Mucosa of rectum (tissue), 2 donors: ENCODE results near the gene ARHGAP15.

ENCODE experiments used
- H3K27ac ChIP-seq, 2 donors: one replicate each; pipeline ENCODE4 v1.7.0; 2013; ENCODE audit warnings: inconsistent platforms in 2 of 2, low read depth in 2 of 2, low read length in 2 of 2
- H3K27me3 ChIP-seq, 2 donors: one replicate each; pipeline ENCODE4 v1.7.0; 2013; ENCODE audit warnings: low read length in 2 of 2; ENCODE audit not compliant: control insufficient read depth in 2 of 2, insufficient read depth in 2 of 2
- H3K36me3 ChIP-seq, 2 donors: one replicate each; pipeline ENCODE4 v1.7.0; 2013; ENCODE audit warnings: low read length in 2 of 2; ENCODE audit not compliant: control insufficient read depth in 2 of 2, insufficient read depth in 2 of 2
- H3K4me1 ChIP-seq, 2 donors: one replicate each; pipeline ENCODE4 v1.7.0; 2013; ENCODE audit warnings: low read length in 2 of 2, mild to moderate bottlenecking in 1 of 2; ENCODE audit not compliant: control insufficient read depth in 2 of 2, insufficient read depth in 2 of 2
- H3K4me3 ChIP-seq, 2 donors: one replicate each; pipeline ENCODE4 v1.7.0; 2013; ENCODE audit warnings: low read length in 2 of 2
- H3K9ac ChIP-seq, 2 donors: one replicate each; pipeline ENCODE4 v1.7.0; 2013; ENCODE audit warnings: low read length in 2 of 2, low read depth in 1 of 2, mild to moderate bottlenecking in 1 of 2
- H3K9me3 ChIP-seq, 2 donors: one replicate each; pipeline ENCODE4 v1.7.0; 2013; ENCODE audit warnings: low read length in 2 of 2; ENCODE audit not compliant: control insufficient read depth in 2 of 2
- donor health status: healthy.
- donor health status: Normal muscosa, but diverticular disease.

ARHGAP15 gene

GRCh38 chr2:143704451-143705106 lies 575.4 kb downstream of the ARHGAP15 start:
- Histone ChIP-seq H3K27ac (no peak overlapping the region), H3K9ac (no peak overlapping the region), H3K27me3 (no peaks in the 10 kb centered on the region), H3K36me3 (no peaks in the 10 kb centered on the region), H3K4me3 (no peak overlapping the region), H3K9me3 (no peaks in the 10 kb centered on the region), H3K4me1 (no peaks in the 10 kb centered on the region)

DNA sequence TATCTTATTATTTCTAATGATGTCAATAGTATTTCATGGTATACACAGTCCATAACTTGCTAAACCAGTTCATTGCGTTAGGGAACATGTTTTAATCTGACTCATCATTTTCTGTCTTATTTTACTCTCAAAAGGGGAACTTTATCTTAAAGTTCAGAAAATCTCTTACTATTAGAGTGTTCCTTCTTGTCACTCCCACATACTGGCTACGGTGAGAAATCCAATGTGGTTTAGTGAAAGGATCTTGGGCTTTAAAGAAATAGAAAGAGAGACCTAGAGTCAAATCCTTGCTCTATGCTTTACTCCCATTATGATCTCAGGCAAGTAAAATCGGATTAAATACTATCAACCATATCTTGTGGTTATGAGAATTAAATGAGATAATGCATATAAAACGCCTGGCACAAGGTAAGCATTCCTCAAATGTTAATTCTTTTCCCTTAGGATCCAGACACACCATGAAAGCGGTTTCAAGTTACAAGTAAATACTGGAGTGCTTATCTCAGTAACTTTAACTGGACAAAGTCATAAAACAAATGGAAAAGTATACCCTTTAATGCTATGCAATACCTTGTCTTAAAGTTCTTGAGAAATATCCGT lies 576.0 kb downstream of the ARHGAP15 start:
- no peaks in the 10 kb centered on the region for H3K9me3 ChIP-seq
- no peak overlapping the region for H3K9ac ChIP-seq
- no peak overlapping the region for H3K27ac ChIP-seq
- H3K27me3 ChIP-seq, result no peaks in the 10 kb centered on the region
- H3K4me3 ChIP-seq, result no peak overlapping the region
- H3K4me1 ChIP-seq, result no peaks in the 10 kb centered on the region
- no peaks in the 10 kb centered on the region for H3K36me3 ChIP-seq

DNA sequence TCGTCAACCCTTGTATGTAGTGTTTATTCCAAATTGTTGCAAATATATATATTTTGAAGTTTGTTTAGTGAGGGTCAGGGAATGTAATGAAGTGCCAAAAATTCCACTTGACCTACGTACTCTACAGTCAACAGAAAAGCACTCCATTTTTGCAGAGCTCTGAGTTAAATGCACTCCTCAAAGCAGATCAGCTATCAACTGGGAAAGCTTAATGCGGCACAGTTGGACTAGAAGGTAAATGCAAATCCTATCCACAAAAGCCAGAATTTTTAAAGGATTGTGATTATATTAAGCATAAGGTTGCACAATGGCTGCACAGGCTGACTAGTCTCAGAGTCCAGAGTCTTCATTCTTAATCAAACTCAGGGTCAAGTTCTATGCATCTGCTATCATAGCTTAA lies 577.1 kb downstream of the ARHGAP15 start:
- no peaks in the 10 kb centered on the region for H3K36me3 ChIP-seq
- H3K9me3 ChIP-seq, result no peaks in the 10 kb centered on the region
- H3K9ac ChIP-seq, result no peak overlapping the region
- H3K4me1 ChIP-seq, result no peaks in the 10 kb centered on the region
- no peaks in the 10 kb centered on the region for H3K27me3 ChIP-seq
- no peak overlapping the region for H3K4me3 ChIP-seq
- peak overlapping the region in 1 of 2 donors; percentile 17 for H3K27ac ChIP-seq

DNA sequence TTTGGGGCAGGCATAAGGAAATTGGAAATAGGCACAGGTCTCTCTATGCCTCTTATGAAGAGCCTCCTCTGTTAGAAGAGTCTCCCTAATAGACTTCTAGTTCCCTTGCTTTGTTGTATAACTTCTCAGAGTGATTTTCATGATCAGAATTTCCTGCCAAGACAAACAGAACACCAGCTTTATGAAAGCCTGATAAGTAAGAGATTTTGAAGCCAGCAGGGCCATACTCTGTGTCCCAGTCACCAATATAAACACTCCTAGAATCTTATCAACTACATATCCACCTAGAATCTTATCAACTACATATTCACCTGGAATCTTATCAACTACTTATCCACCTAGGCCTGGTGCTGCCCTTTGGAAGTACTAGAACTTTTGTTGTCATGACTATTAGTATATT lies 579.5 kb downstream of the ARHGAP15 start:
- Histone ChIP-seq H3K4me1 (no peaks in the 10 kb centered on the region), H3K4me3 (no peak overlapping the region), H3K27me3 (no peaks in the 10 kb centered on the region), H3K9ac (no peak overlapping the region), H3K36me3 (no peaks in the 10 kb centered on the region), H3K27ac (no peak overlapping the region), H3K9me3 (no peaks in the 10 kb centered on the region)

GRCh38 chr2:143710196-143710595 lies 581.0 kb downstream of the ARHGAP15 start:
- Histone ChIP-seq H3K27ac (no peak overlapping the region), H3K9ac (no peak overlapping the region), H3K4me1 (no peaks in the 10 kb centered on the region), H3K36me3 (no peaks in the 10 kb centered on the region), H3K4me3 (no peak overlapping the region), H3K9me3 (no peaks in the 10 kb centered on the region), H3K27me3 (no peaks in the 10 kb centered on the region)

DNA sequence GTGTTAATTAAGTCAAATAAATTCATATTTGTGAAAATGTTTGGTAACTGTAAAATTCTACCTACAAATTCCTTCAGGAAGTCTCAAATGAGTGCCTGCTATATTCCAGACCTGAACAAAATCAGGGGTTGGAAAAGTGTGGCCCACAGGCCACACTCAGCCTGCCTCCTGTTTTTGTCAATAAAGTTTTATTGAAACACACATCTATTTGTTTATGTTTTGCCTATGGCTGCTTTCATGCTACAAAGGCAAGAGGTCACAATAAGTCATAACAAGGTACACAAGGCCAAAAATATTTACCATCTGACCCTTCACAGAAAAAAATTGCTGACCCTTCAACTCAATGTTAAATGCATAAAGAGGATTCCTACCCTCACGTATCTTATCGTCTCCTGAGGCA lies 581.7 kb downstream of the ARHGAP15 start:
- Histone ChIP-seq H3K9ac (no peak overlapping the region), H3K27me3 (no peaks in the 10 kb centered on the region), H3K4me1 (no peaks in the 10 kb centered on the region), H3K4me3 (no peak overlapping the region), H3K9me3 (no peaks in the 10 kb centered on the region), H3K36me3 (no peaks in the 10 kb centered on the region), H3K27ac (no peak overlapping the region)

DNA sequence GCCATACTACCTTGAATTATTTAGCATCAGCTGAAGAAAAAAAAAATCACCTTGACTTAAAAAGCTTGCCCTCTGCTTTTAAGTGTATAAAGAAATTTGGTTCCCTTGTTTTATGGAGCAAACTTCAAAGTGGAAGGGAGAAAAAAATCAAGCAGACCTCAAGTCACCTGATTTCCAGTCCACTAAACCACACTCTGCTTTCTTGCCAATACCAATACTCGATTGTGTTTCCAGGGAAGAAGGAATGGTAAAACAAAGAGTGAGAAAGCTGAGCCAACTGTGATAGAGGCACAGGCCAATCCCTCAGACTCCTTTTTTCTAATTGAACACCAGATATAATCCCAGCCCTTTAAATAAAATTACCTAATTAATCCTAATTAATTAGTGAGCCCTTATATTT lies 587.3 kb downstream of the ARHGAP15 start:
- Histone ChIP-seq H3K4me3 (no peak overlapping the region), H3K27ac (no peak overlapping the region), H3K36me3 (no peaks in the 10 kb centered on the region), H3K4me1 (peaks cover 0 to 3% of the 10 kb centered on the region in 2 donors), H3K27me3 (no peaks in the 10 kb centered on the region), H3K9ac (no peak overlapping the region), H3K9me3 (no peaks in the 10 kb centered on the region)

GRCh38 chr2:143717053-143717452 lies 587.8 kb downstream of the ARHGAP15 start:
- H3K4me1 ChIP-seq, result peaks cover 0 to 3% of the 10 kb centered on the region in 2 donors
- H3K9ac ChIP-seq, result no peak overlapping the region
- H3K4me3 ChIP-seq, result no peak overlapping the region
- no peaks in the 10 kb centered on the region for H3K36me3 ChIP-seq
- no peaks in the 10 kb centered on the region for H3K27me3 ChIP-seq
- H3K9me3 ChIP-seq, result no peaks in the 10 kb centered on the region
- peak overlapping the region in 1 of 2 donors; percentile 18 for H3K27ac ChIP-seq

- H3K9ac ChIP-seq, result no peak overlapping the region
These were observed 588.4 kb downstream of the ARHGAP15 start for GRCh38 chr2:143717536-143718168.

GRCh38 chr2:143718745-143719144 lies 589.5 kb downstream of the ARHGAP15 start:
- H3K36me3 ChIP-seq, result no peaks in the 10 kb centered on the region
- H3K4me3 ChIP-seq, result no peak overlapping the region
- no peak overlapping the region for H3K9ac ChIP-seq
- H3K4me1 ChIP-seq, result peaks cover 0 to 3% of the 10 kb centered on the region in 2 donors
- H3K27ac ChIP-seq, result no peak overlapping the region
- H3K9me3 ChIP-seq, result no peaks in the 10 kb centered on the region
- H3K27me3 ChIP-seq, result no peaks in the 10 kb centered on the region

More at GRCh38 chr2:143717536-143718168, 588.4 kb downstream of the ARHGAP15 start:
- Histone ChIP-seq H3K27ac (no peak overlapping the region), H3K4me1 (peaks cover 0 to 3% of the 10 kb centered on the region in 2 donors), H3K4me3 (peak overlapping the region in 1 of 2 donors; percentile 10), H3K36me3 (no peaks in the 10 kb centered on the region), H3K9me3 (no peaks in the 10 kb centered on the region), H3K27me3 (no peaks in the 10 kb centered on the region)
